DOHH2 (cell line): ENCODE results near the gene GALNT17.

ENCODE experiments used
- H3F3A ChIP-seq: fragments of 200-600 bp; sonication (generic), shearing (Covaris generic); 2 replicates; pipeline ENCODE4 v1.6.0; 2016; ENCODE audit warnings: antibody characterized with exemption, mild to moderate bottlenecking; ENCODE audit not compliant: control insufficient read depth, insufficient read depth
- H3K27ac ChIP-seq: fragments of 200-600 bp; sonication (generic); 2 replicates; pipeline ENCODE4 v1.5.1; 2014; ENCODE audit warnings: low read depth, mild to moderate bottlenecking, low read length, moderate library complexity
- H3K27me3 ChIP-seq: fragments of 200-600 bp; sonication (generic); 2 replicates; pipeline ENCODE4 v1.6.1; 2014; ENCODE audit warnings: mild to moderate bottlenecking, low read length, mixed read lengths; ENCODE audit not compliant: control insufficient read depth
- H3K36me3 ChIP-seq: fragments of 200-600 bp; sonication (generic); 2 replicates; pipeline ENCODE4 v1.6.1; 2014; ENCODE audit warnings: mild to moderate bottlenecking, low read length, moderate library complexity, mixed read lengths; ENCODE audit not compliant: control insufficient read depth
- H3K4me1 ChIP-seq: fragments of 200-600 bp; sonication (generic); 2 replicates; pipeline ENCODE4 v1.6.1; 2014; ENCODE audit warnings: mild to moderate bottlenecking, low read length, mixed read lengths; ENCODE audit not compliant: control insufficient read depth
- H3K4me2 ChIP-seq: fragments of 200-600 bp; sonication (generic); 2 replicates; pipeline ENCODE4 v1.6.0; 2014; ENCODE audit warnings: mild to moderate bottlenecking, low read length, moderate library complexity
- H3K4me3 ChIP-seq: fragments of 200-600 bp; sonication (generic); 2 replicates; pipeline ENCODE4 v1.5.1; 2014; ENCODE audit warnings: mild to moderate bottlenecking, low read length, mixed read lengths
- H3K79me2 ChIP-seq: fragments of 200-600 bp; sonication (generic); 2 replicates; pipeline ENCODE4 v1.6.1; 2014; ENCODE audit warnings: mild to moderate bottlenecking, low read length, mixed read lengths; ENCODE audit not compliant: control insufficient read depth
- H3K9me2 ChIP-seq: fragments of 200-600 bp; sonication (generic); replicated peaks from 2 replicates; pipeline ENCODE4 v1.6.1; 2014; ENCODE audit warnings: mild to moderate bottlenecking, low read length, mixed read lengths; ENCODE audit not compliant: control insufficient read depth
- H3K9me3 ChIP-seq: fragments of 200-600 bp; sonication (generic); 2 replicates; pipeline ENCODE4 v1.6.1; 2014; ENCODE audit warnings: antibody characterized with exemption, low read length, mixed read lengths; ENCODE audit not compliant: control insufficient read depth, insufficient read depth
- H4K20me1 ChIP-seq: fragments of 200-600 bp; sonication (generic); 2 replicates; pipeline ENCODE4 v1.6.0; 2014; ENCODE audit warnings: low read depth, mild to moderate bottlenecking, antibody characterized with exemption, low read length, moderate library complexity; ENCODE audit not compliant: control insufficient read depth, insufficient read depth
- CTCF ChIP-seq: fragments of 200-600 bp; sonication (generic); IDR thresholded peaks from one replicate; pipeline ENCODE4 v1.5.1; 2014; ENCODE audit warnings: antibody characterized with exemption, mild to moderate bottlenecking, low read depth, low read length; ENCODE audit not compliant: poor library complexity, severe bottlenecking
- EZH2phosphoT487 ChIP-seq: fragments of 200-600 bp; sonication (generic); IDR thresholded peaks from 2 replicates; pipeline ENCODE4 v1.6.1; 2017; ENCODE audit warnings: borderline replicate concordance, mild to moderate bottlenecking, antibody characterized with exemption, low read length, moderate library complexity, mixed read lengths

GALNT17 gene

GRCh38 chr7:71541707-71542353, 409.9 kb downstream of the GALNT17 start:
- Histone ChIP-seq H3K36me3 (no peaks in the 10 kb centered on the region), H3K4me2 (no peak overlapping the region), H3K4me1 (no peaks in the 10 kb centered on the region), H3K9me3 (no peaks in the 10 kb centered on the region; the same call in 1 of the 2 replicates), H4K20me1 (no peaks in the 10 kb centered on the region), H3K4me3 (no peak overlapping the region), H3K79me2 (no peaks in the 10 kb centered on the region), H3K27me3 (no peaks in the 10 kb centered on the region), H3K9me2 (no peaks in the 10 kb centered on the region), H3K27ac (no peak overlapping the region), H3F3A (no peaks in the 10 kb centered on the region)
- no peak for TF ChIP-seq EZH2phosphoT487
- no peak for TF ChIP-seq CTCF

DNA sequence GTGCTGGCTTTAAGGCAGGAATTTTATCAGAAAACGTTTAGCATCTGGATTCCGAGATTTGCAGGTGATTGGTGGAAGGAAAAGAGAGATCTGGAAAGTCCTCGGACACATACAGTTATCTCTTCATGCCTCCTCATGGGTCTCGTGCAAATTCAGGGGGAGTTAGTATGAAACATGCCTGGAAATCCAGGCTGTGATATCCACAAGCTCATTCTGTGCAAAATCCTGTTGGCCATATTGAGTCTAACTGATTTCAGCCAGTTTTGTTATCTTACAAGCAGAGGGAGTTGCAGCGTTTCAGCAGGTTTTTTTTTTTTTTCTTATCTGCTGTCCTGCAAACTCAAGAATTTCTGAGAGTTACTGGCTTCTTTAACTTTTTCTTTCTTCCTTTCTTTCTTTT, 411.5 kb downstream of the GALNT17 start:
- Histone ChIP-seq H3F3A (no peaks in the 10 kb centered on the region), H3K27ac (no peak overlapping the region), H3K36me3 (no peaks in the 10 kb centered on the region), H3K9me2 (no peaks in the 10 kb centered on the region), H3K4me1 (no peaks in the 10 kb centered on the region), H3K27me3 (no peaks in the 10 kb centered on the region), H4K20me1 (no peaks in the 10 kb centered on the region), H3K79me2 (no peaks in the 10 kb centered on the region), H3K4me2 (no peak overlapping the region), H3K4me3 (no peak overlapping the region), H3K9me3 (no peaks in the 10 kb centered on the region)
- TF ChIP-seq CTCF, result no peak
- TF ChIP-seq EZH2phosphoT487, result no peak

- H4K20me1 ChIP-seq, result no peaks in the 10 kb centered on the region
- H3K27me3 ChIP-seq, result no peaks in the 10 kb centered on the region
- no peak overlapping the region for H3K27ac ChIP-seq
- no peaks in the 10 kb centered on the region for H3F3A ChIP-seq
- no peaks in the 10 kb centered on the region for H3K36me3 ChIP-seq
- H3K4me3 ChIP-seq, result no peak overlapping the region
- TF ChIP-seq EZH2phosphoT487, result no peak
- TF ChIP-seq CTCF, result no peak
- H3K4me2 ChIP-seq, result no peak overlapping the region
- no peaks in the 10 kb centered on the region for H3K79me2 ChIP-seq
- H3K9me3 ChIP-seq, result no peaks in the 10 kb centered on the region
- H3K4me1 ChIP-seq, result no peaks in the 10 kb centered on the region
- H3K9me2 ChIP-seq, result no peaks in the 10 kb centered on the region
These were observed 412.9 kb downstream of the GALNT17 start for GRCh38 chr7:71544816-71545215.
